Measurements from ENCODE around the gene APOL3.
"Not testable (repeated sequence)": the region's sequence is repeated elsewhere in the genome, so short reads cannot be mapped to it uniquely, and the experiment has no call there.

APOL3 gene

GRCh38 chr22:36100134-36100824 is 60.3 kb downstream of the APOL3 start:
- DNase-seq: no peak

GRCh38 chr22:36099561-36099960 is 61.0 kb downstream of the APOL3 start:
- DNase-seq: not testable (repeated sequence)

GRCh38 chr22:36097880-36098279 is 62.7 kb downstream of the APOL3 start:
- no peak for DNase-seq

- not testable (repeated sequence) for DNase-seq
Observed at GRCh38 chr22:36090772-36091171, 69.8 kb downstream of the APOL3 start.

Measured in inflammatory macrophage (primary cell).